NCI-H146 treated with DMSO at 0.1 percent for 48 hours (cell line): ENCODE data around the gene NCOA6.

Source experiments
- DNase-seq: peaks from one replicate; lab custom pipeline; 2025; ENCODE audit not compliant: unreplicated experiment; lab: John Stamatoyannopoulos, UW

NCOA6 gene

DNA sequence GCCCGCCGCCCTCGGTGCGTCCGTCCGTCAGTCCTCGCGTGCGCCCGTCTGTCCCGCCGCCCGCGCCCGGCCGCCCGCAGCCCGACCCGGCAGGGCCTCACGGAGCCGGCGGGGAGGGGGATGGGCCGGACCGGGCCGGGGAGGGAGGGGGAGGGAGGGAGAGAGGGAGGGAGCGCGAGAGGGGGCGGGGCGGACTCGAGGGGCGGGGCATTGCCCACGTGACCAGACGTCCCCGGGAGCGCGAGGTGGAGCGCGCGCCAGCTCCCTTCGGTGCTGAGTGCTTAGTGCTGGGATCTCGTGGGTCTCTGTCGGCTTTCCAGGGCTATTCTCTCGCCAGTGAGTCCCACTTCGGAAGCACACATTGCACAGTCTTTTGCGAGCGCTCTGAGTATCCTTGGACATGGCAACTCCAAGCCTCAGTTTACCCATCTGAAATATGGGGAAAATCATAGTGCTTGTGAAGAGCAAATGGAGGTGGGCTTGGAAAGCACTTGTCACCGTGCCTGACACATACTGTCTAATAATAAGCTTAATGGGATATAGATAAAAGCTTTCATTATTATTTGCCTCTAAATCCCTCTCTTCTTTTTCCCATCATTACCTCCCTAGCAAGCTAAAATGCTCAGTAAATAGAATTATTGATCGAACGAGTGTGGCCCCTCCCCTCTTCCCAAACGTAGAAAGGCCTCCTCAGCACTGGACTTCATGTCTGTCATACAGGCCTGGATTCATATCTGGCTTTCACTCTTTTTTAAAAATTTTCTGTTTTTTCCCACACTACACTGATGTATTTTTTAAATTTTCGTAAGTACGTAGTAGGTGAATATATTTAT, at the start of gene NCOA6:
Gene NCOA6 (minus strand): TSS at position 122 of the 833 bp plus-strand sequence. CDS start 43,296 bp downstream, outside the sequence.
- peak; percentile 64 for DNase-seq

DNA sequence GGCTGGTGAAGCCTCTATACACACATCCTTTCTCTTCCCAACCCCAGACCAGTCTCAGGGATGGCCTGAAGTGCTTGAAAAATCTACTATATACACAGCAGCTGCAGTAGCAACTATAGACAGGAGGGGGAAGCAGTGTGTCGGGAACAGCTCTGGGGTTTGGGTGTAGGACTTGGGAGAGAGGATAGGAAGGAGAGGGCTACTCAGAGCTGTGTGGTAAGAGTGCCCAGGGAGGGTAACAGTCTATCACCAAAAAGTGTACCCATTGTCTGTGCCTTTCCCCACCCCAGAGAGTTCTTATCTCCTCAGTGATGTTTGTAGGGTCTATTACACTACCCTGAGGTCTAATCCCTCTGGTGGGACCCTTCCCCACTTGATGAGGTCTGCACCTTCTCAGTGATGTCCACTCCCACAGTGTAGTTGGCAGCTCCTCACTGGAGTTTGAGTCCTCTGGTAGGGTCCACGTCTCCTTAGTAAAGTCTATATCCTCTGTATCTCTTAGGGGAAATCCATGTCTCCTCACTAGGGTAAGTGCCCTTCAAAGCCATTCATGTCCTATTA, 48.7 kb upstream of the NCOA6 start:
- peak; percentile 74 for DNase-seq

DNA sequence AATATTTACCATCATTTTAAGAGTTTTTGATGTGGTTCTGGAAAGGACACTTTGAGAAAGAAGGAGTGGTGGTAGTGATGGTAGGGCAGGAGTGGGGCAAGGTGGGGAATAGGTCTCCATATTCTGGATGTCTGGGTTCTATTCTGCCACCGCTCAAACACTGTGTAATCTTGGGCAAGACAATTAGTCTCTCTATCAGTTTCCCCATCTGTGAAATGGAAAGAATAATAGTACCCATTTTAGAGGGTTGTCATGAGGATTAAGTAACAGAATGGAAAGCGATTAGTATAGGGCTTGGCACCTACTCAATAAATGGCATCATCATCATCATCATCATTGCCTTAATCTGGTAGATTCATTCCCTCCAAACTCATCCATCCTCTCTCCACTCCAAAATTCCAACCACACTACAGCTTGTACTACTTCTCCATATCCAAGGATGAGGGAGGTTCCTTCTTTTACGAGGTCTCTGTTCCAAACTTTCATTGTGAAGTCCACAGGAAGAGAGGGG, 48.2 kb upstream of the NCOA6 start:
- DNase-seq: no peak

- peak; percentile 82 for DNase-seq
Observed at GRCh38 chr20:34872622-34873224, 47.3 kb upstream of the NCOA6 start, which contains the start of gene GGT7. Gene GGT7, minus strand, starts transcription at chr20:34872856. Its CDS starts 41 bp downstream, at chr20:34872815.

GRCh38 chr20:34871966-34872621, 46.6 kb upstream of the NCOA6 start:
- DNase-seq: no peak

DNA sequence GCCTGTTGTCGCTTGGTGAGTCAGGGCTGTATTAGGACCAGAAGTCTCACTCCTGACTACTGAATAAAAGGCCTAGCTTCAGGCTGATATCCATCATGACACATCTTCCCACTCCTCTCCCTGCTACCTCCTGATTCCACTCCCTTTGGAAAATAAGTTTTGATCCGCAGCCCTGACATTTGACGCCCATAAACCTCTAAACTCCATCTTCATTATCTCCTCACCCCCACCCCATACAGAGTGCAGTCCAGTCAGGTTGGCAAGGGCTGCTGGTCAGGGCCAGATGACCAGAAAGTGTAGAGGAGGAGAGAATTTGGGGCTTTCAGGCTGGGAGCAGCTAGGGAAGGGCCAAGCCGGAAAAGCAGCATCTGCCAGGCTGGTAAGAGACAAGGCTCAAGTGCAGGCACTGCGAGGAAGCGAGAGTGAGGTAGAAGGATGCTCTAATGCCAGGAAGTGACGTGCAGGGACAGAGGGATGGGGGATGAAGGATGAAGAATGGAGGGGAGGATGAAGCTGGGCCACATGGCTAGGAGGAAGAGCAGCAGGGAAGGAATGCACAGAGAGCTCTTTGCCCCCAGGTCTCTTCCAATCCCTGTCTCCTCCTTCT, 46.0 kb upstream of the NCOA6 start:
- no peak for DNase-seq

GRCh38 chr20:34864216-34864615, 38.8 kb upstream of the NCOA6 start:
- no peak for DNase-seq

- no peak for DNase-seq
Observed at GRCh38 chr20:34863421-34863965, 38.0 kb upstream of the NCOA6 start.

DNA sequence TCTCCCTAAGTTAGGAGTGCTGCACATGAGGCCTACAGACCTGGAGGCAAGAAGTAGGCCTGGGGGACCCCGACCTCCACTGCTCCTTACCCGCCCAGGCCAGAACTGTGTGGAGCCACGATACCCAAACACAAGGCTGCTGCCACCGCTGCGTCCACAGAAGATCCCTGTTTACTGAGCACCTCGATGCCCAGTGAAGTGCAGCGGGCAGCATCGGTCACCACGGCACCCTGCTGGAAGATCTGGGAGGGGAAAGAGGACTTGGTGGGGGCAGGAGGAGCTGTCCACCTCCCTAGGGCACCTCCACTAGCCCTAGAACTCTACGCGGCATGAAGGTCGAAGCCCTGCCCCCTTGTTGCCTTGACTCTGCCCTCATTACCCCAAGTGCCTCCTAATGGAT, 37.3 kb upstream of the NCOA6 start:
- no peak for DNase-seq

- no peak for DNase-seq
Observed at GRCh38 chr20:34861386-34862084, 36.1 kb upstream of the NCOA6 start.

DNA sequence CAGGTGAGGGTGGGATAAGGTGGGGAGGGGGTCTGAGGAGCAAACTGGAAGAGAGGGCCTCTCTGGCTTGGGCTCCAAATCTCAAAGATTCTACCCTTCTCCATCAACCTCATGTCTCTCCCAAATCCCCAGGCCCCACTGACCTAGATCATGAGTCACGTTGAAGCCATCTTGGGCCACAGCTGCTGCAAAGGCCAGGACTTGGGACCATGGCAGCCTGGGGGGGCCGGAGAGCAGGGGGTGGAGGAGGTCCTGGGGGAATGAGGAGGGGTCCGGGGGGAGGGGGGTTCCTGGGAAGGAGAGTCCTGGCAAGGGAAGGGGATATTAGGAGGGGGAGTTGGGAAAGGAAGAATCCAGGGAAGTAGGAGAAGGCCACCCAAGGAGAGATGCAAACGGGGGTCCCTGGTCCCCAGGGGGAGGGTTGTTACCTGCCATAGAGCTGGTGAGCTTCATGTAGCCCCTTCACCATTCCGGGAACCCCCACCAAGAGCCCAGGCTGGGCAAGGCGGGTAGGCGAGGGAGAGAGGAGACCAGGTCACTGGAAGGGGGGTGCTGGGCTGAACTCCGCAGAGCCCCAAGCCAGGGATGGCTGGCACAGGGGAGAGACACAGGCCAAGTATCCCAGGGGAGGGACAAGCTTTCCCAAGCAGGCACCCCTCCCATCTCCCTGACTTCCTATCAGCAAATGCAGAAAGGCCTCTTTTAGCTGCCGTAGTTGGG, 34.5 kb upstream of the NCOA6 start:
- DNase-seq: no peak

DNA sequence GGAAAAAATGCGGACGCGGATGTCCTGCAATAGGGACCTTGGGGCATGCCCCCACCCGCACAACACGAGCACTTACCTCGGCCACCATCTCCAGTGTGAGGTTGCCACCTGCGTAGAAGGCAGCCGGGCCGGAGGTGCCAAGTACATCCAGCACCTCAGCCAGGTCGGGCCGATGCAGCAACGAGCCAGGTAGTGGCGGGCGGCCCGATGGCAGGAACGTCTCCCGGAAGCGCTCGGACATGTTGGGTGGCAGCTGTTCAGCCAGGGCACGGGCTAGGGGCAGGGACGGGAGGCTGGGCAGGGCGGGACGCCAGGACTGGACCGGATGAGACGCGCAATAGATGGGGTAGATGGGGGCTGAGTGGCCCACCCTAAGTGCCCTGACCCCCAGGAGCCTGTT, 33.9 kb upstream of the NCOA6 start:
- DNase-seq: no peak

- DNase-seq: no peak
Observed at GRCh38 chr20:34852298-34852697, 26.8 kb upstream of the NCOA6 start.

DNA sequence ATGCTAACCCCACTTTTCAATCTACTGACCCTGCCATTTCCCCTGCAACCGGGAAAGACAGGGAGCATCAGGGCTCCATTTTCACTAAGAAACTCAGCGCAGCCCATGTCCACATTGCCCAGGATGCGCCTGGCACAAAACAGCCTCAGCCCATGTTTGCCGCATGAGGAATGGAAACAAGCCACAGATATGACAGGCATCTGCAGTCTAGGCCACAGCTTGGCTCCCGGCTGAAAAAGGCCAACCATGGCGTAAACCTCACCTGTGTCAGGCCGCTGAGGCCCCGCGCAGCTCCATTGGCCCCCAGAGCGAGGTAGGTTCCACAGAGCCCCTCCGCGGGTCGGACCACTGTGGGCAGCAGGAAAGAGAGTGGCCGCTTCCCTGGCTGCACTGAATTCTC, 25.5 kb upstream of the NCOA6 start:
- no peak for DNase-seq

DNA sequence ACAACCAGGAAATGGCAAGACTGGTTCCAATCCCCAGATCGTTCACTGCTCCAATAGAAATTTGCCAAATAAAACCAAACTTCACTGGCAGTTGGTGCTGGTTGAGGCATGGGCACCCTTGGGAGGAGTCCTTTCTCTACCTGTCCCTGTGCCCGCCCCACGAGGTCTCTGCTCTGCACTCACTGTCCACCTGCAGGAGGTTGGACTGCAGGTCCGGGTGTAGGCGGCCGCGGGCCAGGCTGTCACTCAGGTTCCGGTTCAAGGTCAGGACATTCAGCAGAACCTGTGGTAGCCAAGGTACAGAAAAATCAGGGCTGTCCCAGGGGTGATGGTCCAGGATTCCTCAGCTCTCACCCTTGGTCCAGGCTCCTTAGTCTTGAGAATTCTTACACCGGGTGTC, 24.3 kb upstream of the NCOA6 start:
- DNase-seq: no peak

GRCh38 chr20:34848597-34848996, 23.1 kb upstream of the NCOA6 start:
- DNase-seq: no peak

DNA sequence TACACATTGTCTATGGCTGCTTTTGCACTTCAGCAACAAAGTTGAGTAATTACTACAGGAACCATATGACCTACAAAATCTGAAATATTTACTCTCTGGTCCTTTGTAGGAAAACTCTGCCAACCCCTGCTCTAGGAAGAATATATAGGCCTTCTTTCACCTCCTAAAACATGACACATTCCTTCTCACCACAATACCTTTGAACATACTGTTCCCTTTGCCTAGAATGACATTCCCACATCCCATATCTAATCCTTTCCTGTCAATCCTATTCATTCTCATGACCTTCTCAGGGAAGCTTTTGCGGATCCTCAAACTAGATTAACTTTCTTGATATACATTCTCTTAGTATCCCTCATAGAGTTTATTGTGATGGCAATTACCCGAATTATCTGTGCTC, 18.0 kb upstream of the NCOA6 start:
- no peak for DNase-seq

- DNase-seq: no peak
Observed at GRCh38 chr20:34842143-34842542, 16.7 kb upstream of the NCOA6 start.

DNA sequence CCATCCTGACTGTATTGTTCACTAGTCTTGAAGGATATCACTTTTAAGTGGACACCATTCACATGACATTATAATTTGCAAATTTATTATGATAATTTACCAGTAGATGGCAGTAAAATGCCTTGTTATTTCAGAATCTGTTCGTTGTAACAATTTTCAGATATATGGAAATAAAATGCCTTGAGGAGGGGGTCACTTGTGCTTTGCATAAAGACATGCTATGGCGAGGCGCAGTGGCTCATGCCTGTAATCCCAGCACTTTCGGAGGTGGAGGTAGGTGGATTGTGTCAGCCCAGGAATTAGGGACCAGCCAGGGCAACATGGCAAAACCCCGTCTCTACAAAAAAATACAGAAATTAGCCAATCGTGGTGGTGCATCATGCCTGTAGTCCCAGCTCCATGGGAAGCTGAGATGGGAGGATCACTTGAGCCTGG, 9.0 kb upstream of the NCOA6 start:
- DNase-seq: peak; percentile 63
